Activated CD4-positive, alpha-beta T cell treated with anti-CD3 and anti-CD28 coated beads, Interleukin-2, Interleukin-4, amounts not matched to agents 100 ng/mL and 50 ng/mL, durations not matched to agents 16 hours and 8 hours (primary cell): ENCODE data around the gene ATXN1.
"Not testable (repeated sequence)": the region's sequence is repeated elsewhere in the genome, so short reads cannot be mapped to it uniquely, and the experiment has no call there.

Source experiments
- DNase-seq: peaks from one replicate; pipeline ENCODE4 v3.0.0-alpha.2; 2020; ENCODE audit warnings: low spot score

ATXN1 gene

DNA sequence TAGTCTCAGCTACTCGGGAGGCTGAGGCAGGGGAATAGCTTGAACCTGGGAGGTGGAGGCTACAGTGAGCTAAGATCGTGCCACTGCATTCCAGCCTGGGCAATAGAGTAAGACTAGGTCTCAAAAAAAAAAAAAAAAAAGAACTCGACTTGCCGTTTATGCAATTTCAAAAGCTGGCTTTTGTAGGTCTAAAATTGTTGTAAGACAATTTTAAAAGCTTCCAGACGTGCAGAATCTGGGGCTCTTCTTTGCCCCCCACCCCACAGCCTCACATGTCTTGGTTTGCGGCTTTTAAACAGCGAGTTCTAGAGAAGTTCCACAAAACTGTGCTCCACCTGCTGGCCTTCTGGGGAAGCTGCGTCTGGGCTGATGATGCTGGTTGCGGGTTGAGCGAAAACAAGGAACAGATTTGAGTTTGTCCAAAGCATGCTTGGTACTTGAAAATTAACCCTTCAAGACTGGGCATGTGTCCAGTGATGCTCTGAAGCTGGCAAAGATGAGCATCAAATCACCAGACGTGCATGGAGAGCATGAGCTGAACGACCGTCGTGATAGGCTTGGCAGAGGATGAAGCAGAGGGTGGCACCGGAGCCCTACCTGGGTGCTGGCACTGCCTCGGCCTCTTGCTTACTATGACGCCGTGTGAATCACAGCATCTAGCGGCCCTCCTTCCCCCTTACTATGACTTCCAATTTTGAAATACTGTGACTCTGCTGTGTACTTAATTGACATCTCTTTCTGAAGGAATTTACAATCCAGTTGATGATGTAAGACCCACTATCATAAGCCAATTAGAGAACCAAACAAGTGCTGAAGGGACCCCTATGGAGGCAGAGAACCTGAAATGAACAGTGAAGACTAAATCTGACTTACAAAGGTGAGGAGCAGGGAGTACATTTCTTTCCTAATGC, 351.5 kb downstream of the ATXN1 start:
- peak; percentile 52 for DNase-seq

DNA sequence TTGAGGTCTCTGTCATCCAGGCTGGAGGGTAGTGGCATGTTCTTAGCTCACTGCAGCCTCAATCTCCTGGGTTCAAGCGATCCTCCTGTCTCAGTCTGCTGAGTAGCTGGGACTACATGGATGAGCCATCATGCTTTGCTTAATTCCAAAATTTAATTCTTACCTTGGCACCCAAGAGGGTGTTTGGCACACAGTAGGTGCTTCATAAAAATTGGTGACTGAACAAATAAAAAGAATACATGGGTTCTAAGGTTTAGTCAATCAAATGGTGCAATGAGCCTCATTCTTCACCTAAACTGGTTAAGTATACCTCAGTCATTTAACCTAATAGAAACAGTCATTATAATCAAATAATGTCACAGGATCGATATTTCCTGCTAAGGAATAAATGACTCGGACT, 352.5 kb downstream of the ATXN1 start:
- no peak for DNase-seq

DNA sequence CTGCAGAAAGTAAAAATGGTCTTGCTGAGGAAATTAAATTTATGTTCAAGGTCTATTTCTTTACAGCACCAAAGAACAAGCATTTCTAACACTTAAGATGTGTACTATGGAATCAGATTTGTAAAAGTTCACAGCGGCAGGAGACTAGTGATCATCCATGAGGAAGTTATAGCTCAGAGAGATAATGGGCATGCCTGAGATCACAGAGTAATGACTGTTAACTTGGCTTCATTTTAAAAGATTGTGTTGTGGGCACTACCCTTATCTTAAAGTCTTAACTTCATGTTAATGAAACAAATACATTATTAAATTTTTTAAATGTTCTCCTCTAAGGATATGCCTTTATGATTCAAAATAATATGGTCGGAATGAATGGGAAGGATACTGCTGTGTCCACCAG, 354.3 kb downstream of the ATXN1 start:
- no peak for DNase-seq

DNA sequence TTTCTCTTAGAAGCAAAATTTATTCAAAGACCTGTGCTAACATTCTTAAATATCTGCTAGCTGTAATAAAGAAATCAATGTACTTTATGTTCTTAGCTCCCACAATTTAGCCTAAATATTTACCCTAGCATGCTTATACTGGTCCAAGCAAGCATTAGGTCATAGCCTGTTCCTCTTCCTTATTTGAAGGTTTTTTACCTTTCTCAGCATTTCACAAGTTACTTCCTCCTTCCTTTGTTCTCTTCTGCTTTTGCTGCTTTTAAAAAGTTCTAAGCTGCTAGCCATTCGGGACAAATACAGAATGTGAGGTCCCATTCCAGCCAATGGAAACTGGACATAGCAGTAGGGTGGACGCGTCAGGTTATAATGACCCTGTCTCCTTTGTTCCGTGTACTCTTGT, 354.7 kb downstream of the ATXN1 start:
- not testable (repeated sequence) for DNase-seq

DNA sequence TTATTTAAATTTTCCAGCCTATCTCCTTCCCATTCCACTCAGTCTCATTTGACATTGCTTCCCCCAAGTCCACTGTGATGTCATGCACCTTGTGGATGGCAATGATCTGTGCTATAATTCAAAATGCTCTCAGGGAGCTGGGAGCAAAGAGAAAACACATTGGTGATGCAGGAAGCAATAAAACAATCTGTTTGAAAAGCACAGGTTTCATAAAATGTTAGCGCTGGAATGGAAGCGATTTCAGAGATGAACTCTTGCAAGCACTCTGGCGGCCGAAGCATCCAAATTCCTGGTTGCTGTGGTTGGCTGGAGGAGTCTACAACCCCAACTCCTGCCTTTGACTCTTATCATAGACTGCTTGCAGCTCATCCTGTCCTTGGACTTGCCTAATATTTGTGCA, 355.9 kb downstream of the ATXN1 start:
- no peak for DNase-seq

DNA sequence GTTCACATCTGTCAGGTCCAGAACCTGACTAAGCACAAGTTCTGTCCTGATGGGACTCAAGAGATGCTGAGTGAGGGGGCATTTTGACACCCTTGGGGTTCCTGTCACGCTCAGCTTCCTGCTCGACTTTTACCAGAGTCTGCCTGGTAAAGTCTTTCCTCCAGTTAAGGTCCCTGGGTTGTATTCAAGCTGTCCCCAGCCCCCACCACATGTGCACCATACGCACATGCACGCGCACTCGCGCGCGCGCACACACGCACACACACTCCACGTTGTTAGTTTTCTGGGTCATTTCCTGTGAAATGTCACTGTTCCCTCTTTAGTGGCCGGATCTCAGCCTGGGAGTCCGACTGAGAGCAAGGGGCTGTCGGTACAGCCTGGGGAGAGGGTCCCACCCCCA, 356.8 kb downstream of the ATXN1 start:
- no peak for DNase-seq

DNA sequence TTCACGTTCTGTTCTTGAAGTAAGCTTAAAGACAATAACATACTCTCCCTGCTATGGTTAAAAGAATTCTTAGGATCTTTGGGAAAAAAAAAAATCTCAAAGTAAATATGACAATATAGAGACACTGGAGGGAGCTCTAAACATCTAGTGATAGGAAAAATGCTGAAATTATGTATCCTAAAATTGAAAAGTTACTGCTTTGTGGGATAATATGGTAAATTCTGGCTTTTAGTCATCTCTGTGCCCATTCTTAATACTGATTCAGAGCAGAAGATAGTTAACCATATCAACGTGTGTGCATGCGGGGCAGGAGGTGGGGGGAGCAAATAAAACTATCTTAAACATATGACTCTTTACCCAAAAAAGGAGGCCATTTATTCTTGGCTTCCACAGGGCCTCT, 357.4 kb downstream of the ATXN1 start:
- no peak for DNase-seq

DNA sequence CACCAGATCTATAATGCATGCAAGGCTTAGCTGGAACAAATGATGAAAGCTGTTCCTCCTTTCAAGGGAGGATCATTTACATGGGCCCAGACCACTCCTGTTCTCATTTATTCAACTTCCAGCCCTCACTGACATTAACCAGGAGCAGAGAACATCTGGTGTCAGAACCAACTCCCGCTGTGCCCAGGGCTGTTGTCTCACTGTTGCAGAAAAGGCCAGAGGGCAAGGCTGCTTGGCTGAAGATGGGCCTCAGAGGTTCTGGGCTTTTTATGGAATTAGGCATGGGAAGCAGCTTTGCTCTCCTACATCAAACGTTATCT, 358.7 kb downstream of the ATXN1 start:
- no peak for DNase-seq

DNA sequence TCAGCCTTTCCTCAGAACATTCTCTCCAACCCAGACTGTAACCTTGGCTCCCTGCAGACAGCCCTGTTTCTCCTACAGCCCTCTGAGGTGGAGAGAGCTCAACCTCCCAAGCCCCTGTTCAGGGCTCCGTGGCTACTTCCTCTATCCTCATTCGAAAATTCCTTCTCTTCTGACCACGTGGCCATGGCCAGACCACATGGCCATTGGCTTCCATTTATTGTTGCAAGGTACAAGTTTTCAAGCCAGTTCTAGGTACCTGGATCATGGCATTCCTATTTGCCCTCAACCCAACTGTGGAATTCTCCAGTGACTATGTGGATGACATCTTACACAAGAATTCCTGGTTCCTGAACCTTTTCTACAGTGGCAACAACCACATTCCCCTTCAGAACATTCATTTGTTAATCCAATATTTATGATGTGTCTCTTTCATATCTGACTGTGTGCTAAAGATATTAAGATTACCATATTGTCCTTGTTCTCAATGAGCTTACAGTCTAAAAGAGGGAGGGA, 361.0 kb downstream of the ATXN1 start:
- DNase-seq = no peak

DNA sequence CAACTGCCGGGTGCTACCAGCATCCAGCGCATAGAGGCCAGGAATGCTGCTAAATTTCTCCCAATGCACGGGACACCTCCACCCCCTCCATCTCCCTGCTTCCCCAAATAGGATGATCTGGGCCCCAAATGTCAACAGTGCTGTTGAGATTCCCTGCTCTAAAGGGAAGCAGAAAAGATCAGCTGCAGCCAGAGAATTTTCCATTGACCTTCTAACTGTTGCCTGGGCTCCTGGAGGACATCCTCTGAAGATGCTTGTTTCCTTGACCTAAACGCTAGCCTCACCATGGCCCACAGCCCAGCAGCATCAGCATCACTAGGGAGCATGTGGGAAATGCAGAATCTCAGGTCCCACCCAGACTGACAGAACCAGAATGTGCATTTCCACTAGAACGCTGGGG, 361.6 kb downstream of the ATXN1 start:
- no peak for DNase-seq

DNA sequence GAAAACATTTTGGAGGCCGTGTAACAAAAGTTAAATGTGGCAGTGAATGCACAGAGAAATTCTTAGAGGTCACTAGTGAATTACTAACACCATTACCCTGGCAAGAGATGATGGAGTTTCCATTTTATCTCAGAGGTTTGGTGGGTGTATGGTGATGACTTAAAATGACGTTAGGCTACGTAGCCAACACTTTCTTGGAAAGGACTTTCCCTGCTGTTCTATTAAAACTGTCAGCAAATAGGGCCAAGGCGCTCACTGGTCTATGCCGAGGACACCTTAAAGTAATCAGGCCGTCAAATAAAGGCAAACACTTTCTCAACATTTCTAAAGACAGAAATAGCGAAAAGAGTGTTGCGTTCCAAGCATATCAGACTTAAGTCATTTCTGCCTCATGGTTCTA, 362.1 kb downstream of the ATXN1 start:
- DNase-seq = no peak

DNA sequence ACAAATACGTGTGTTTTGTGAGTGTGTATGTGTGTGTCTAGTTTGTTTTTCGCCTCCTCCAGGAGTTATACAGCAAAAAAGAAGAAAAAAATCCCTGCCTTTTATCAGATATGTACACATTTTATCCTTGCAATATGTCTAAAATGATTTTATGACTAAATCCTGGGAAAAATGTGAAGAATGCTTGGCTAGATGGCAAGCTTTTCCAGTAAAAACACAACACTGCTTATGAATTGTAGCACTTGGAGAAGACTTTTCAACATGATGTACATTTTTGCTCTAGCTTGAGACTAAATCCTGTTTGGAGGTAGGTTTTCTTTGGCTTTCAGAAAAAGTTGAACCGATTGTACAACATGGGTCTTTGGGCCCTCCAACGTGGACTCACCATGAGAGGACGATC, 362.7 kb downstream of the ATXN1 start:
- no peak for DNase-seq

DNA sequence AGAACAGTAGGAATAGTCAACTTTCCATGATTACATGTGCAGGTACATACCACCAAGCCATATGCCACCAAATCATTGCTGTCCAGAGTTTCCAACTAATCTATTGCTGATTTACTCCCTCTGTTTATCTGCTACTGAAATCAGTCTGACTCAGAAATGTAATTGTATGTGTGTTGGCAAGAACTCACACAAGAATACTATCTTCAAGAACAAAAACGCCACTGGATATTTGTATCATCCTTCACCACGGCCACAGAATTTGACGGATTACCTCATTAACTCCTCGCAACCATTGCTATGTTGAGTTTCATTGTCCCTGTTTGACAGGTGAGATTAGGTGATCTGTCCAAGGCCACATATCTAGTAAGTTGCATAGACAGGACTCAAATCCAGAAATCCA, 363.6 kb downstream of the ATXN1 start:
- peak; percentile 58 for DNase-seq

DNA sequence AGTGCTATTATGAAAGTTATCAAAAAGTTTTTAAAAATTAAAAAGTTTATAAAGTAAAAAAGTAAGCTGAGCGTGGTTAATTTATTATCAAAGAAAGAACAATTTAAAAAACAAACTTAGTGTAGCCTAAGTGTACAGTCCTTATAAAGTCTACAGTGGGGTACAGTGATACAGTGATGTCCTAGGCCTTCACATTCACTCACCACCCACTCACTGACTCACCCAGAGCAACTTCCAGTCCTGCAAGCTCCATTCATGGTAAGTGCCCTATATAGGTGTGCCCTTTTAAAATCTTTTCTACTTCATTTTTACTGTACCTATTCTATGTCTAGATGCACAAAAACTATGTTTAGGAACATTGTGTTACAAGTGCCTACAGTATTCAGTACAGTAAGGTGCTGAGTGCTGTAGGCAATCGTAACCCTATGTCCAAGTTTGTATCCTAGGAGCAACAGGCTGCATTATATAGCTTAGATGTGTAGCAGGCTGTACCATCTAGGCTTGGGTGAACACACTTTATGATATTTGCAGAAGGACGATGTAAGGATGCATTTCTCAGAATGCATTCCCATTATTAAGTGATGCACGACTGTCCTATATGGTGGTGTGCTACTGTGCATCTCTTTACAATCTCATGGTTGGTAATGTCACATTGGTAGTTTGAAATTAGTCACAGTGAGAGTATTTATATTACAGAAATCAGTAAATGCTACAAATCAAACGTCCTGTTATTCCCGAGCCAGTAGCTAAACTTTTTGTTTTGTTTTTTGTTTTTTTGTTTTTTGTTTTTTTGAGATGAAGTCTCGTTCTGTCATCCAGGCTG, 364.6 kb downstream of the ATXN1 start:
- DNase-seq = peak; percentile 50

DNA sequence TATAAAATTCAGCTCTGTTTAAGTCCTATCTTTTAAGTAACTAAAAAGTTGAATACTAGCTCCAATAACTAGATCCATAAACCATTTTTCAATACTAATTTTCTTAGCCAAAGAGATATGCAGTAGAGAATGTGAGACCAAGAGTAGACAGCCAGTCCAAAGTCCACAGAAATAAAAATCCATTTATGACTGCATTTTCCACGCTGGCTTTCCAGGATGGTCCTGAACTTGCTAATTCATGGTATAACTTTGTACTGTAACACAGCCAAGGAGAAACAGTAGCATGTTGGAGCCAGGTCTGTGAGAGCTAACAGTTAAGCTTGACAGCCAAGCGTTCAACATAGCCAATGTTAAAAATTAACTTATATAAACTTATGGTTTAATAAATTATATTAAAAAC, 366.6 kb downstream of the ATXN1 start:
- no peak for DNase-seq

DNA sequence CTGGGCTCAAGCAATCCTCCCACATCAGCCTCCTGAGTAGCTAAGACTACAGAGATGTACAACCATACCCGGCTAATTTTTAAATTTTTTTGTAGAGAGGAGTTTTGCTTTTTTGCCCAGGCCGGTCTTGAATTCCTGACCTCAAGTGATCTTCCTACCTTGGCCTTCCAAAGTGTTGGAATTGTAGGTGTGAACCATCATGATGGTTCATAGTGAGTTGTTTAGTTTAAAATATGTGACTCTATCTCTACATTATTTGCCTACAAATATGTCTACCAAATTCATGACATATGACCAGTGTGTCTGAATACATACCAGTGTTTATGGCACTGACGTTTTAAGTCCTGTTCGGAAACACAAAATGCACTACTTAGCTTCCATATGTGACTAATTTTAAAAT, 367.9 kb downstream of the ATXN1 start:
- no peak for DNase-seq

DNA sequence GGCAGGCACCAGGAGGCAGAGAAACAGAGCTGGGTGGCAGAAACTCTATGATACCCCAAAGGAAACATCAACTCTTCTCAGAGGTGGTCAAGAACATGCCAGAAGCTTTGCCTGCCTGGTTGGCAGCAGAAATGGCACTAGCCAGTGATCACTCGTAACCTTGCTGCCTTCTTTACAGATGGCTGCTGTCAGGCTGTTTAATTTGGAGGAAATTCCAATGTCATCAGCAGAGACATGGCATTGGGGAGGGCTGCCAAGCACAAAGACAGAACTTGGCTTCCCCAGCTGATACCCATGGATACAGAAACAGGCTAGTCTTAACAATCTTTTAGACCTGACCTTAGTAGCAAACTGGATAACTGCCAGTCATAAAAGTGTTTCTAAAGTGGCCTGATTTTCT, 369.2 kb downstream of the ATXN1 start:
- DNase-seq = no peak

DNA sequence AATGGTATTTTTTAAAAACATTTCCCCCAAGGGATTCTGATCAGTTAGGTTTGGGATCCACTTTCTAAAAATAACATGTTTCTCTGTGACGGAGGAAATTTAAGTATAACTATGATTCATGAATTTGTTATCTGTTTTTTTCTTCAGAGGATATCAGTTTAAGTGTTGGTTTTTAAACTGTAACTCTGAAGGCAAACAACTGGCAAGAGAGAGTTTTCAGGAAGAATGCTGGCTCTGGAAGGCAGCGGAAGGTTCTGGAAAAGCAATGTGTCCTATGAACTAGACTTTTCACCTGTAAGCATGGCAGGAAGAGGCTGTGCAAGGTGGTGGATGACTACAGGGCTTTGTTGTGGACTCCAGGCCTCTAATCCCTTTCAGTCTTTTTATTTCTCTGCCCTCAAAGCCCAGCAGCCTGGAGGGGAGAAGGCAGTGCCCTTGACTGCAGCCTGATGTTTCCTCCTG, 369.8 kb downstream of the ATXN1 start:
- DNase-seq = no peak

DNA sequence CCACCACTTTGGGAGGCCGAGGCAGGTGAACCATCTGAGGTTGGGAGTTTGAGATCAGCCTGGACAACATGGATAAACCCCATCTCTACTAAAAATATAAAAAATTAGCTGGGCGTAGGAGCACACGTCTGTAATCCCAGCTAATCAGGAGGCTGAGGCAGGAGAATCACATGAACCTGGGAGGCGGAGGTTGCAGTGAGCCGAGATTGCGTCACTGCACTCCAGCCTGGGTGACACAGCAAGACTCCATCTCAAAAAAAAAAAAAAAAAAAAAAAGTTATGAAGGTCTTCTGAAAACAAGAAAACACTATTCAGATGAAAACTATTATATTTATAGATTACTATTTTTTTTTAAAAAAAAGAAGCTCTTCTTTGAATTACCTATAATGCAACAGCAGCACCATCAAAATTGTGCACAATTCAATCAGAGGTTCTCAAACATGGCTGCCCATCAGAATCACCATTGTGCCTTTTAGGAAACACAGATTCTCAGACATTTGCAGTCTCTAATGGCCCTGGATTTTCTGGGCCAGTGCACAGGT, 370.3 kb downstream of the ATXN1 start:
- DNase-seq = not testable (repeated sequence)

DNA sequence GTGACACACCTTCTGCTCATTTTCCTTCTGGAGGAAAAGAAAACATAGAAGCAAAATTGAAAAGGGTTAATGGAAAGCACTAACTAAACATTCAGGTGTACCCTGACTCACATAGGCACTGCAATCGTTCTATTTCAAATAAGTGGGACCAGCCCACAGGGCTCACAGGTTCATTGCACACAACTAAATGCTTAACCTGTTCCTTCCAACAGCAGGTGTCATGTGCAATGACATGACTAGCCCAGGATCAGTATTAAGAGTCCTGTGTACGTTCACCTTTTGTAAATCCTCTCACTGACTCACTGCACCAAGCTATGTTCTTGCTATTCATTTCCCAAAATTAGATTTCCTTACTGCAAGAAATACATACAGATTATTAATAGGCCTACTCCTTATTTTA, 371.6 kb downstream of the ATXN1 start:
- no peak for DNase-seq

DNA sequence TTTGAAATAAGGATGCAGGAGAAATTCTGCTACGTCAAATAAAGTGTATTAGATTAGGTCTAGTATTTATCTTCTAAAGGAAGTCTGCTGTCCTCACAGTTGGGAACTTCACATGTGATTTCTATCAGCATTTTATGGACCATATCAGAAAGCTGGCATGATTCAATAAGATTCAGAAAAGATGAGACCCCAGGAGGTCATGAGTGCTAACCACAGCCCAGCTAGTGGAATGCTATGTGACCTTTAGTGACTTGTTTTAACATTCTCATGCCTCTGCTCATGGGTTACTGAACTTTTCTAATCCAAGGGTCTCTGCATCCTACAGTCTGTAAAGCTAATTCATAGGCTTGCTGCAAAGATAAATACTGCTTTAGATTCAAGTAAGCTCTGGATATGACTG, 372.8 kb downstream of the ATXN1 start:
- no peak for DNase-seq

DNA sequence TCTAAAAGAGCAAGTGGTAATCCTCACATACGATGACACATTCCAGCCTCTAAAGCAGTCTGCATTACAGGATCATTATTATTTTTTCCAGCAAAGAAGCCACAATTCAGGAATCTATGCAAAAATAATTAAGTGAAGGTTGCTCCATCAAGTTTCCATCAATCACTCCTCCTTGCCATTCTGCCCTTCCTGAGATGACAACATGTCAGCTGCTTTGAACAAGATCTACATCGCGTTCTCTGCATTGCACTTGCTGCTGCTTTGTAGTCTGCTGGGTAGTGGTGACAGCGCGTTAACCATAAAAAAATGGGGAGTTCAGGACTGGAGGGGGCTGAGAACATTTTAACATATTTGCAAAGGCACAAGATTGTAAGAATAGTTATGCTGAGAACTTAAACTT, 375.2 kb downstream of the ATXN1 start:
- DNase-seq = no peak
